ENCODE data around the gene GTPBP3. TPM values are rescaled to one million over a fixed set of nuclear protein-coding genes. Genes with fewer than 3 reads are reported as not detected.

GTPBP3 gene
- total and polyA plus RNA-seq, 2 of the 13 experiments (the other 11 are each of a cell fraction or from before 2014, with no cell fraction given): 17.5 to 30.0 TPM

- TF ChIP-seq ZNF609 (CRISPR knock-in tag; IDR thresholded peaks at IDR 0.05; ENCODE audit: borderline replicate concordance) (no peak), SAFB2 (CRISPR knock-in tag; IDR thresholded peaks at IDR 0.05; ENCODE audit: borderline replicate concordance, low read depth) (0 out of 2 replicates have a peak, but pooled peaks have one; percentile 38), YY1 (IDR thresholded peaks at IDR 0.05; ENCODE audit: insufficient read depth, insufficient replicate concordance, low read depth, low read length) (peak; percentile 26), ZNF317 (CRISPR knock-in tag; IDR thresholded peaks at IDR 0.05) (0 out of 2 replicates have a peak, but pooled peaks have one; percentile 24), NFAT5 (CRISPR knock-in tag; IDR thresholded peaks at IDR 0.05) (no peak), MIXL1 (CRISPR knock-in tag; IDR thresholded peaks at IDR 0.05) (no peak), ZNF232 (CRISPR knock-in tag; IDR thresholded peaks at IDR 0.05; ENCODE audit: borderline replicate concordance) (no peak), ZNF7 (CRISPR knock-in tag; IDR thresholded peaks at IDR 0.05) (no peak), TEAD3 (CRISPR knock-in tag; optimal IDR thresholded peaks at IDR 0.05; ENCODE audit: borderline replicate concordance) (peak; percentile 53), IRF2 (CRISPR knock-in tag; IDR thresholded peaks at IDR 0.05) (peak; percentile 43; the same call in 1 of the 2 replicates), ZNF446 (CRISPR knock-in tag; IDR thresholded peaks at IDR 0.05) (no peak), ZNF20 (CRISPR knock-in tag; IDR thresholded peaks at IDR 0.05) (no peak), NR2F6 (IDR thresholded peaks at IDR 0.05) (no peak), NR2F6 (CRISPR knock-in tag; IDR thresholded peaks at IDR 0.05) (peak; percentile 23; the same call in 1 of the 2 replicates), SMAD1 (CRISPR knock-in tag; IDR thresholded peaks at IDR 0.05; ENCODE audit: borderline replicate concordance, low read depth) (no peak)
- TF ChIP-seq, protein P1, sequence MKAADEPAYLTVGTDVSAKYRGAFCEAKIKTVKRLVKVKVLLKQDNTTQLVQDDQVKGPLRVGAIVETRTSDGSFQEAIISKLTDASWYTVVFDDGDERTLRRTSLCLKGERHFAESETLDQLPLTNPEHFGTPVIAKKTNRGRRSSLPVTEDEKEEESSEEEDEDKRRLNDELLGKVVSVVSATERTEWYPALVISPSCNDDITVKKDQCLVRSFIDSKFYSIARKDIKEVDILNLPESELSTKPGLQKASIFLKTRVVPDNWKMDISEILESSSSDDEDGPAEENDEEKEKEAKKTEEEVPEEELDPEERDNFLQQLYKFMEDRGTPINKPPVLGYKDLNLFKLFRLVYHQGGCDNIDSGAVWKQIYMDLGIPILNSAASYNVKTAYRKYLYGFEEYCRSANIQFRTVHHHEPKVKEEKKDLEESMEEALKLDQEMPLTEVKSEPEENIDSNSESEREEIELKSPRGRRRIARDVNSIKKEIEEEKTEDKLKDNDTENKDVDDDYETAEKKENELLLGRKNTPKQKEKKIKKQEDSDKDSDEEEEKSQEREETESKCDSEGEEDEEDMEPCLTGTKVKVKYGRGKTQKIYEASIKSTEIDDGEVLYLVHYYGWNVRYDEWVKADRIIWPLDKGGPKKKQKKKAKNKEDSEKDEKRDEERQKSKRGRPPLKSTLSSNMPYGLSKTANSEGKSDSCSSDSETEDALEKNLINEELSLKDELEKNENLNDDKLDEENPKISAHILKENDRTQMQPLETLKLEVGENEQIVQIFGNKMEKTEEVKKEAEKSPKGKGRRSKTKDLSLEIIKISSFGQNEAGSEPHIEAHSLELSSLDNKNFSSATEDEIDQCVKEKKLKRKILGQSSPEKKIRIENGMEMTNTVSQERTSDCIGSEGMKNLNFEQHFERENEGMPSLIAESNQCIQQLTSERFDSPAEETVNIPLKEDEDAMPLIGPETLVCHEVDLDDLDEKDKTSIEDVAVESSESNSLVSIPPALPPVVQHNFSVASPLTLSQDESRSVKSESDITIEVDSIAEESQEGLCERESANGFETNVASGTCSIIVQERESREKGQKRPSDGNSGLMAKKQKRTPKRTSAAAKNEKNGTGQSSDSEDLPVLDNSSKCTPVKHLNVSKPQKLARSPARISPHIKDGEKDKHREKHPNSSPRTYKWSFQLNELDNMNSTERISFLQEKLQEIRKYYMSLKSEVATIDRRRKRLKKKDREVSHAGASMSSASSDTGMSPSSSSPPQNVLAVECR (CRISPR knock-in tag; IDR thresholded peaks at IDR 0.05; ENCODE audit: borderline replicate concordance): peak; percentile 36; the same call in 1 of the 2 replicates
These were observed 8.8 kb downstream of the GTPBP3 start (continued) for GRCh38 chr19:17346109-17346671.
